GM21528 (cell line): ENCODE results near the gene KRT4.
"Not testable (repeated sequence)": the region's sequence is repeated elsewhere in the genome, so short reads cannot be mapped to it uniquely, and the experiment has no call there.

Experiments
- ATAC-seq: cut with Tn5 transposase; IDR thresholded peaks from one replicate; pipeline ENCODE4 v1.9.1; 2021; ENCODE audit warnings: mild to moderate bottlenecking, moderate library complexity; ENCODE audit not compliant: unreplicated experiment, low FRiP score

Gene KRT4

GRCh38 chr12:52776913-52777395, 37.0 kb downstream of the KRT4 start, which contains the start of gene KRT76:
Gene KRT76 (minus strand): TSS chr12:52777345. CDS start chr12:52777291, 54 bp downstream.
- no peak for ATAC-seq

- no peak for ATAC-seq
Measured at GRCh38 chr12:52776435-52776834, 37.5 kb downstream of the KRT4 start.

- no peak for ATAC-seq
Measured at GRCh38 chr12:52774629-52775250, 39.2 kb downstream of the KRT4 start.

GRCh38 chr12:52772772-52773171, 41.1 kb downstream of the KRT4 start:
- no peak for ATAC-seq

- no peak for ATAC-seq
Measured at GRCh38 chr12:52772188-52772587, 41.7 kb downstream of the KRT4 start.

GRCh38 chr12:52771505-52771904, 42.4 kb downstream of the KRT4 start:
- ATAC-seq: no peak

GRCh38 chr12:52771088-52771487, 42.8 kb downstream of the KRT4 start:
- no peak for ATAC-seq

GRCh38 chr12:52769946-52770345, 44.0 kb downstream of the KRT4 start:
- ATAC-seq: no peak

- no peak for ATAC-seq
Measured at GRCh38 chr12:52769354-52769753, 44.6 kb downstream of the KRT4 start.

- ATAC-seq: no peak
Measured at GRCh38 chr12:52768479-52769200, 45.3 kb downstream of the KRT4 start.

GRCh38 chr12:52767427-52767826, 46.5 kb downstream of the KRT4 start:
- ATAC-seq: no peak

GRCh38 chr12:52767020-52767379, 46.9 kb downstream of the KRT4 start:
- ATAC-seq: no peak

GRCh38 chr12:52766351-52767019, 47.4 kb downstream of the KRT4 start:
- ATAC-seq: no peak

GRCh38 chr12:52765702-52766101, 48.2 kb downstream of the KRT4 start:
- ATAC-seq: no peak

- ATAC-seq: no peak
Measured at GRCh38 chr12:52763991-52764390, 49.9 kb downstream of the KRT4 start.

GRCh38 chr12:52763036-52763659, 50.8 kb downstream of the KRT4 start:
- ATAC-seq: no peak

GRCh38 chr12:52761802-52762201, 52.1 kb downstream of the KRT4 start:
- no peak for ATAC-seq

GRCh38 chr12:52761218-52761617, 52.7 kb downstream of the KRT4 start:
- ATAC-seq: not testable (repeated sequence)

GRCh38 chr12:52760623-52761022, 53.3 kb downstream of the KRT4 start:
- no peak for ATAC-seq

- no peak for ATAC-seq
Measured at GRCh38 chr12:52759695-52760094, 54.2 kb downstream of the KRT4 start.

- no peak for ATAC-seq
Measured at GRCh38 chr12:52759218-52759617, 54.7 kb downstream of the KRT4 start.
